ENCODE results near the gene GLIS1.

GRCh38 chr1:53631622-53632310, 107.2 kb downstream of the GLIS1 start:
- TF ChIP-seq PRDM15 (CRISPR knock-in tag; IDR thresholded peaks at IDR 0.05) (no peak), CTCF (IDR thresholded peaks at IDR 0.05) (no peak), USF2 (CRISPR knock-in tag; IDR thresholded peaks at IDR 0.05) (no peak), PREB (CRISPR knock-in tag; IDR thresholded peaks at IDR 0.05; ENCODE audit: borderline replicate concordance) (no peak), FOXJ3 (CRISPR knock-in tag; IDR thresholded peaks at IDR 0.05; ENCODE audit: borderline replicate concordance) (no peak), USF1 (CRISPR knock-in tag; IDR thresholded peaks at IDR 0.05) (no peak), SMAD4 (CRISPR knock-in tag; IDR thresholded peaks at IDR 0.05) (no peak), SP1 (CRISPR knock-in tag; conservative IDR thresholded peaks at IDR 0.05) (no peak)
